Mesodermal cell (in vitro differentiated cells): ENCODE measurements around the gene FFAR3.

Experiments
- H3K27ac ChIP-seq: 2 replicates; pipeline ENCODE4 v1.7.0; 2013; ENCODE audit warnings: mild to moderate bottlenecking, low read depth, low read length, moderate library complexity; ENCODE audit not compliant: severe bottlenecking
- H3K36me3 ChIP-seq: 2 replicates; pipeline ENCODE4 v1.7.1; 2013; ENCODE audit warnings: mild to moderate bottlenecking, low read length, moderate library complexity; ENCODE audit not compliant: control insufficient read depth, insufficient read depth
- H3K4me1 ChIP-seq: one replicate; pipeline ENCODE4 v1.7.1; 2013; ENCODE audit warnings: mild to moderate bottlenecking, low read length; ENCODE audit not compliant: insufficient read depth, control insufficient read depth, poor library complexity, severe bottlenecking
- H3K4me3 ChIP-seq: 2 replicates; pipeline ENCODE4 v1.7.0; 2013; ENCODE audit warnings: low read length, control low read depth, mild to moderate bottlenecking; ENCODE audit not compliant: insufficient read depth, poor library complexity, severe bottlenecking; ENCODE audit errors: extremely low read depth
- H3K9me3 ChIP-seq: 2 replicates; pipeline ENCODE4 v1.7.1; 2013; ENCODE audit warnings: mild to moderate bottlenecking, low read length, moderate library complexity; ENCODE audit not compliant: control insufficient read depth
- WGBS, 2 experiments: methylation state at CpG; one replicate each; pipeline ENCODE4 v1.1.5; 2013; ENCODE audit warnings: missing lambda C conversion rate in 2 of 2; ENCODE audit not compliant: insufficient coverage in 2 of 2; 5-methylcytosine and 5-hydroxymethylcytosine counted together

The FFAR3 gene

GRCh38 chr19:35407619-35408018 is 49.4 kb downstream of the FFAR3 start:
- no peaks in the 10 kb centered on the region for H3K9me3 ChIP-seq
- H3K4me3 ChIP-seq: no peak overlapping the region
- no peaks in the 10 kb centered on the region for H3K36me3 ChIP-seq
- 84 to 86% methylated on average over 5 to 6 of the region's 6 CpGs for WGBS, 2 experiments
- no peaks in the 10 kb centered on the region for H3K4me1 ChIP-seq
- H3K27ac ChIP-seq: no peak overlapping the region

- no peaks in the 10 kb centered on the region for H3K9me3 ChIP-seq
- H3K4me3 ChIP-seq: no peak overlapping the region
- 85 to 90% methylated on average over 7 to 13 of the region's 13 CpGs for WGBS, 2 experiments
- no peaks in the 10 kb centered on the region for H3K4me1 ChIP-seq
- no peaks in the 10 kb centered on the region for H3K36me3 ChIP-seq
- H3K27ac ChIP-seq: no peak overlapping the region
Measured at GRCh38 chr19:35408284-35409171, 50.3 kb downstream of the FFAR3 start.

DNA sequence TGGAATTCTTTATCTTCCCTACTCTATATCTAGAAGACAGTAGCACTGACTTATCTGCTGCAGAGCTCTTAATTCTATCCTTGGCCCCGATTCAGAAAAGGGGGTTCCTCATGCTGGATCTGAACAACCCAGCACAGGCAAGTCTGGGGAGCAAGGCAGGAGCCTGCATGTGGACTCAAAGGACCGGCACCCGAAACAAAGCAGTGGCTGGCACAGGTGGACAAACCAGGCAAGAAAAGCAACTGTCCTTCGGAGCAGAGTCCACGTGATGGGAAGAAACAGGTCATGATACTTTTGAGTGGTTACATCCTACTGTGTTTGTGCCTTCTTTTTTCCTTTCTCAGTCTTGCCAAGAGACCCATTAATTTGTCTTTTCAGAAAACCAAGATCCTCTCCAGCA is 50.9 kb downstream of the FFAR3 start:
- no peak overlapping the region for H3K27ac ChIP-seq
- H3K4me3 ChIP-seq: no peak overlapping the region
- no peaks in the 10 kb centered on the region for H3K36me3 ChIP-seq
- 82 to 91% methylated on average over 3 to 4 of the region's 5 CpGs for WGBS, 2 experiments
- no peaks in the 10 kb centered on the region for H3K9me3 ChIP-seq
- no peaks in the 10 kb centered on the region for H3K4me1 ChIP-seq
